Measurements from ENCODE around the gene PALM3.

The PALM3 gene

DNA sequence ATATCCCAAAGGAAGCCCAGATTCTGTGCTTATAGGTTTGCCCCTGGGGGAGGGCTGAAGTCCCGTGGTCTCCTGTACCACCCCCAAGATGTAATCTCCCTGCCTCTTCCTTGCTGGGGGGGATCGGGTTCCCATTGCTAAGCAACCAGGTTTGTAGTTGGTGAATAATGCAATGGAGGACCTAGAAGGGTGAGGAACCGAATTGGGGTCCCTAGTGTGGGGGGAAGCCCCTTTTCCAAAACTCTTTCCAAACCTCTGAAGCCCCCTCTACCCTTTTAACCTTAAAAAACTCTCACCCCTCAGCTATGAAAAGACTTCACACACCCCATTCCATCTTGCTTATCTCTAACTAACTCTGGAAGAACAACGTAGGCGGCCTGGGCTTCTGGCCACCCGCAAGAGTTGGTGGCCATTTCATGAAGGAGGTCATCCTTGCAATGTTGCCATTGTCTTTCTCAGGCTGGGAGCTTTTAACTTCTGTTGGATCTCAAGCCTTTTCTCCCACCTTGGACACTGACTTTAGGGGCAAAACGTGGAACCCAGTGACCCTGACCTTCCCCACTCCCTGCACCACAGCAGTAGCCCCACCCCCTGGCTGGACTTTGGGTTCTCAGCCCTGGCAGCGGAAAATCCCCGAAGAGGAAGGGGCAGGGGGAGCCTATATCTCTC lies 661 bp downstream of the PALM3 start:
- TF ChIP-seq TAF1 (IDR thresholded peaks at IDR 0.05; ENCODE audit: borderline replicate concordance, insufficient read depth, low read length) (no peak), POLR2AphosphoS5 (IDR thresholded peaks at IDR 0.05; ENCODE audit: low read depth, low read length) (no peak)

DNA sequence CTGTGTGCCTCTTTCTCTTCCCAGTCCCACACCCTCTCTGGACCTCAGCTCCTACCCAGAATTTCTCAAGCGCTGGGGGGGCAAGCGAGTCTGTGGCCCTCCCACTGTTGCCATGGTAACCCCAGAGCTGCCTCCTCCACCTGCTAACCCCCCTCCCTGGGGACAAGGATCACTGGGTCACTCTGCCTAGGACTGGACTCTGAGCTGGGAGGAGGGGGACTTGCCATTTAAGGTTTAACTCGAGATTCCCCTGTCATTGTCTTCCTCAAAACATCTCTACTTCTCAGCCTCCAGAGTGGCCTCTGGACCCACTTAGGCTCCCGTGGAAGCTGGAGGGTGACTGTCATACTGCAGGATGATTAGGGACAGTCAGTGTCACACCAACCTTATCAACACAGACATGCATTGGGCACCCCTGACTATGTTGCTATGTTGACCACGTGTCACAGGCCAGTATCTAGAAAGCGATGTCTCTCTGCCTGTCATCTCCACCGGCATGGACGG lies 2.2 kb downstream of the PALM3 start:
- TF ChIP-seq POLR2AphosphoS5 (IDR thresholded peaks at IDR 0.05; ENCODE audit: low read depth, low read length) (no peak), SIN3A (IDR thresholded peaks at IDR 0.05; ENCODE audit: borderline replicate concordance, insufficient read depth, low read length) (no peak), TAF1 (IDR thresholded peaks at IDR 0.05; ENCODE audit: borderline replicate concordance, insufficient read depth, low read length) (no peak), FOXP2 (optimal IDR thresholded peaks at IDR 0.05; ENCODE audit: borderline replicate concordance, extremely low read depth, extremely low read length, insufficient read depth) (no peak)
- TF ChIP-seq, protein P1, sequence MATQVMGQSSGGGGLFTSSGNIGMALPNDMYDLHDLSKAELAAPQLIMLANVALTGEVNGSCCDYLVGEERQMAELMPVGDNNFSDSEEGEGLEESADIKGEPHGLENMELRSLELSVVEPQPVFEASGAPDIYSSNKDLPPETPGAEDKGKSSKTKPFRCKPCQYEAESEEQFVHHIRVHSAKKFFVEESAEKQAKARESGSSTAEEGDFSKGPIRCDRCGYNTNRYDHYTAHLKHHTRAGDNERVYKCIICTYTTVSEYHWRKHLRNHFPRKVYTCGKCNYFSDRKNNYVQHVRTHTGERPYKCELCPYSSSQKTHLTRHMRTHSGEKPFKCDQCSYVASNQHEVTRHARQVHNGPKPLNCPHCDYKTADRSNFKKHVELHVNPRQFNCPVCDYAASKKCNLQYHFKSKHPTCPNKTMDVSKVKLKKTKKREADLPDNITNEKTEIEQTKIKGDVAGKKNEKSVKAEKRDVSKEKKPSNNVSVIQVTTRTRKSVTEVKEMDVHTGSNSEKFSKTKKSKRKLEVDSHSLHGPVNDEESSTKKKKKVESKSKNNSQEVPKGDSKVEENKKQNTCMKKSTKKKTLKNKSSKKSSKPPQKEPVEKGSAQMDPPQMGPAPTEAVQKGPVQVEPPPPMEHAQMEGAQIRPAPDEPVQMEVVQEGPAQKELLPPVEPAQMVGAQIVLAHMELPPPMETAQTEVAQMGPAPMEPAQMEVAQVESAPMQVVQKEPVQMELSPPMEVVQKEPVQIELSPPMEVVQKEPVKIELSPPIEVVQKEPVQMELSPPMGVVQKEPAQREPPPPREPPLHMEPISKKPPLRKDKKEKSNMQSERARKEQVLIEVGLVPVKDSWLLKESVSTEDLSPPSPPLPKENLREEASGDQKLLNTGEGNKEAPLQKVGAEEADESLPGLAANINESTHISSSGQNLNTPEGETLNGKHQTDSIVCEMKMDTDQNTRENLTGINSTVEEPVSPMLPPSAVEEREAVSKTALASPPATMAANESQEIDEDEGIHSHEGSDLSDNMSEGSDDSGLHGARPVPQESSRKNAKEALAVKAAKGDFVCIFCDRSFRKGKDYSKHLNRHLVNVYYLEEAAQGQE (IDR thresholded peaks at IDR 0.05; ENCODE audit: insufficient read depth in 1 of 2, low read depth in 2 of 2, low read length in 2 of 2) = no peak

GRCh38 chr19:14059093-14059480 lies 2.8 kb downstream of the PALM3 start:
- TF ChIP-seq POLR2AphosphoS5 (IDR thresholded peaks at IDR 0.05; ENCODE audit: low read depth, low read length) (no peak), TAF1 (IDR thresholded peaks at IDR 0.05; ENCODE audit: borderline replicate concordance, insufficient read depth, low read length) (no peak)
- TF ChIP-seq, protein P1 (IDR thresholded peaks at IDR 0.05; ENCODE audit: insufficient read depth in 1 of 2, low read depth in 2 of 2, low read length in 2 of 2) = no peak

DNA sequence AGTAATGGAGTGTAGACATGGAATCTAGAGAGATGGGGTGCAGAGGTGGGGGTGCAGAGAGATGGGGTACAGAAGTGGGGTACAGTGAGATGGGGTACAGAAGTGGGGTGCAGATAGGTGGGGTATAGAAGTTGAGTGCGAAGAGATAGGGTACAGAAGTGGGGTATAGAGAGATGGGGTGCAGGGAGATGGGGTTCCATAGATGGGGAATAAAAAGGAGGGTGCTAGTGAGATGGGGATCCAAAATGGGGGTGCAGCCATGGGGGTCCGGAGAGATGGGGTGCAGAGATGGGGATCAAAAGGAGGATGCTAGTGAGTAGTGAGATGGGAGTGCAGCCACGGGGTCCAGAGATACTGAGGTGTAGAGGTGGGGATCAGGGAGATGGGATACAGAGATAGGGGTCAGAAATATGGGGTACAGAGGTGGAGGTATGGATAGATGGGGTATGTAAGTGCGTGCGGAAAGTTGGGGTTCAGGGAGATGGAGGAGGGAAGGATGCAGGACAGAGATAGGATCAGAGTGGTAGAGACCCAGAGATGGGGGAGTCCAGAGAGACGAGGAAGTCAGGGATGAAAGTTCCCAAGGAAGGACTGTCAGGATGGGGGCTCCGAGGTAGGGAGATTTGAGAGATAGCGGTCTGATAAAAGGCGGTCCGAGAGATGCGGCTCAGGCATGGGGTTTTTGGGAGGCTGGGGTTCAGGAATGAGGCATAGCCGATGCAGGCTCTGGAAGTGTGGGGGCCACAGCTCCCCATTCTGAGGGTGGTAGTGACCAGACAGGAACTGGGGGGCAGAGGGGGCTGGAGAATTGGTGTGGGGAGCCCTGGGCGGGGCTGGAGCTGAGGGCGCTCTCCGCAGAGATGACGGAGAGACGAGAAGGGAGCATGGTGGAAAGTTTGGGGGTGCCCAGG lies 3.4 kb downstream of the PALM3 start:
- TF ChIP-seq TAF1 (IDR thresholded peaks at IDR 0.05; ENCODE audit: borderline replicate concordance, insufficient read depth, low read length) = no peak
- TF ChIP-seq SIN3A (IDR thresholded peaks at IDR 0.05; ENCODE audit: borderline replicate concordance, insufficient read depth, low read length) = no peak
- TF ChIP-seq, protein P1 (IDR thresholded peaks at IDR 0.05; ENCODE audit: insufficient read depth in 1 of 2, low read depth in 2 of 2, low read length in 2 of 2) = no peak
- no peak for TF ChIP-seq FOXP2 (optimal IDR thresholded peaks at IDR 0.05; ENCODE audit: borderline replicate concordance, extremely low read depth, extremely low read length, insufficient read depth)
- TF ChIP-seq POLR2AphosphoS5 (IDR thresholded peaks at IDR 0.05; ENCODE audit: low read depth, low read length) = no peak

- TF ChIP-seq TAF1 (IDR thresholded peaks at IDR 0.05; ENCODE audit: borderline replicate concordance, insufficient read depth, low read length) (no peak), FOXP2 (optimal IDR thresholded peaks at IDR 0.05; ENCODE audit: borderline replicate concordance, extremely low read depth, extremely low read length, insufficient read depth) (no peak), POLR2AphosphoS5 (IDR thresholded peaks at IDR 0.05; ENCODE audit: low read depth, low read length) (no peak), SIN3A (IDR thresholded peaks at IDR 0.05; ENCODE audit: borderline replicate concordance, insufficient read depth, low read length) (no peak)
- TF ChIP-seq, protein P1 (IDR thresholded peaks at IDR 0.05; ENCODE audit: insufficient read depth in 1 of 2, low read depth in 2 of 2, low read length in 2 of 2) = no peak
Measured at GRCh38 chr19:14056741-14057356, 5.0 kb downstream of the PALM3 start.

Measured in PFSK-1 (cell line).